GM12865 (cell line): Measurements from ENCODE around the gene TMEM82.

Experiments
- DNase-seq: peaks from one replicate; pipeline ENCODE4 v3.0.0; 2010; ENCODE audit warnings: low read depth
- H3K4me3 ChIP-seq: 2 replicates; pipeline ENCODE4 v1.5.1; 2011; ENCODE audit warnings: mild to moderate bottlenecking, low read depth, low read length, control low read depth
- TF ChIP-seq, protein P1 (sequence below): IDR thresholded peaks from 2 replicates; pipeline ENCODE4 v1.5.1; 2011; ENCODE audit warnings: low read length, control low read depth, low read depth, inconsistent platforms; ENCODE audit not compliant: insufficient read depth; ENCODE audit errors: missing control alignments

The TMEM82 gene

GRCh38 chr1:15719381-15720120, 22.7 kb upstream of the TMEM82 start:
- no peak for DNase-seq
- H3K4me3 ChIP-seq = no peak overlapping the region
- TF ChIP-seq, protein P1, sequence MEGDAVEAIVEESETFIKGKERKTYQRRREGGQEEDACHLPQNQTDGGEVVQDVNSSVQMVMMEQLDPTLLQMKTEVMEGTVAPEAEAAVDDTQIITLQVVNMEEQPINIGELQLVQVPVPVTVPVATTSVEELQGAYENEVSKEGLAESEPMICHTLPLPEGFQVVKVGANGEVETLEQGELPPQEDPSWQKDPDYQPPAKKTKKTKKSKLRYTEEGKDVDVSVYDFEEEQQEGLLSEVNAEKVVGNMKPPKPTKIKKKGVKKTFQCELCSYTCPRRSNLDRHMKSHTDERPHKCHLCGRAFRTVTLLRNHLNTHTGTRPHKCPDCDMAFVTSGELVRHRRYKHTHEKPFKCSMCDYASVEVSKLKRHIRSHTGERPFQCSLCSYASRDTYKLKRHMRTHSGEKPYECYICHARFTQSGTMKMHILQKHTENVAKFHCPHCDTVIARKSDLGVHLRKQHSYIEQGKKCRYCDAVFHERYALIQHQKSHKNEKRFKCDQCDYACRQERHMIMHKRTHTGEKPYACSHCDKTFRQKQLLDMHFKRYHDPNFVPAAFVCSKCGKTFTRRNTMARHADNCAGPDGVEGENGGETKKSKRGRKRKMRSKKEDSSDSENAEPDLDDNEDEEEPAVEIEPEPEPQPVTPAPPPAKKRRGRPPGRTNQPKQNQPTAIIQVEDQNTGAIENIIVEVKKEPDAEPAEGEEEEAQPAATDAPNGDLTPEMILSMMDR = no peak

- DNase-seq = no peak
- TF ChIP-seq, protein P1 = no peak
- H3K4me3 ChIP-seq = no peak overlapping the region
Measured at GRCh38 chr1:15720861-15721260, 21.4 kb upstream of the TMEM82 start.

DNA sequence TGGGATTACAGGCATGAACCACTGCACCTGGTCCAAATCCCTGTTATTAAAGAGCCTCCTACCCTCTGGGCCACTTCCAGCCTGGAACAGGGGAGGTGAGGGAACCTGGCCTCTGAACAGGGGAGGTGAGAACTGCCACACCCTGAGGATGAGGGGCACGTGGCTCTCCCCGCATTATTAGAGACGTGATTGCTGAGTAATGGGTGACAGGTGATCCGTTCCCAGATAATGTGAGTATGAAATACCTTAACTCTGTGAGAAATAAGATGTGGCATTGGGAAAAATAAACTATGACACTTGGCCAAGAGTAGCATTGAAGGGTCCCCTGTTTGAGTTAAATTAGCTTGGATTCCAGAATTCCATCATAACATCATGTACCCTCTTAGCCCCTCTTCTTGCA, 19.9 kb upstream of the TMEM82 start:
- H3K4me3 ChIP-seq = no peak overlapping the region
- DNase-seq = no peak
- TF ChIP-seq, protein P1 = no peak

GRCh38 chr1:15722836-15723532, 19.3 kb upstream of the TMEM82 start:
- TF ChIP-seq, protein P1 = no peak
- DNase-seq = no peak
- no peak overlapping the region for H3K4me3 ChIP-seq

DNA sequence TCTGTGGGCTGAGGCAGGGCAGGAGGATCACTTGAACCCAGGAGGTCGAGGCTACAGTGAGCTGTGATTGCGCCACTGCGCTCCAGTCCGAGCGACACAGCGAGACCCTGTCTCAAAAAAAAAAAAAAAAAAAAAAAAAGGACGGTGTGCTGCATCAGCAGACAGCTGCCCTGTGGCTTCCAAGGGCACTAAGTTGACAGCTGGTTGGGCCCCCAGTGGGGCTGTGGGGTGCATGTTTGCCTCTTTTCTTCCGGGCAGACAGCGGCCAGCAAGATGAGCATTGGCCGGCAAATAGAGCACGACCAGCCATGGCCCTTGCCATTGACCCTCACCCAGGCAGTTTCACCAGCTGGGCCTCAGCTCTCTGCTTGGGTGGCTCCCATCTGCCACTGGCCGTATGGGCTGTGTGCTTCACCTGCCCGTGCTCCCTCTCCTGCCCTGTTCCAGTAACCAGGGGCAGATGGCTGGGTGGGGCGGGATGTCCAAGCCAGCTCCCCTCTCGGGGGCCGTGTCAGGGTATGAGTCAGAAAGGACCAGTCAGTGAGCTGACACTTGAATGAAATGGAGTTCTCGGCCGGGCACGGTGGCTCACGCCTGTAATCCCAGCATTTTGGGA, 18.6 kb upstream of the TMEM82 start:
- TF ChIP-seq, protein P1 = no peak
- no peak overlapping the region for H3K4me3 ChIP-seq
- no peak for DNase-seq

DNA sequence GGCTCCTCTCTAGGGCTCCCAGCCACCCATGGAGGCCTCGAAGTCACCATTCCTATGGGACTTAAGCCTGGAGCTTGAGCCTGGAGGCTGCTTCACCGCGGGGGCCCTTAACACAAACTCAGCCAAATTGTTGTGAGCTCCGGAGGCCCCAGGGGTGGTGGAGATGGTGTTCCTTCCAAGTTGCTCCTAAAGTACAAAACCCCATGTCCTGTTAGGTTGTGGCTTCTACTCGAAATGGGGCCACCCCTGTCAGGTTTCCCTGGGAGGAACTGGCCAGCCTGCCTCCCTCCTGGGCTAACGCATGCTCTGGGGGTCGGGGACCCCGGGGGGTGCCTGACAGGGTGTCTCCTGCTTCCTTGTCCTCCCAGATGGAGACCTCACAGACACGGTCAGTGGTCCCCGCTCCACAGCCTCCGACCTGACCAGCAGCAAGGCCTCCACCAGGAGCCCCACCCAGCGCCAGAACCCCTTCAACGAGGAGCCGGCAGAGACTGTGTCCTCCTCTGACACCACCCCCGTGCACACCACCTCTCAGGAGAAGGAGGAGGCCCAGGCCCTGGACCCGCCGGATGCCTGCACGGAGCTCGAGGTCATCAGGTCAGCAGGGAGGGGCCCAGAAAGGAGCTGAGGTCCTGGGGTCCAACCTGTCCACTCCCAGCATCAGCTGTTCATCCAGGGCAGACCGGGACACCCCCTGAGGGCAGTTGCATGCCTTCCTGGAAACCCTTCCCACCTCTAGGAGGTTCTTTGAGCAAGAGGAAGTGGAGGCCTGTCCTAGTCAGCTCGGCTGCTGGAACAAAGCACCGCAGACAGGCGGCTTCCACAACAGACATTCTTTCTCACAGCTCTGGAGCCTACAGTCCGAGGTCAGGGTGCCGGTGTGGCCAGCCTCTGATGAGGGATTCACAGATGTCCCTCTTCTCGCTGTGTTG, 17.1 kb upstream of the TMEM82 start:
- no peak for DNase-seq
- TF ChIP-seq, protein P1 = no peak
- H3K4me3 ChIP-seq = no peak overlapping the region
